ENCODE results near the gene RIMS1.

DNA sequence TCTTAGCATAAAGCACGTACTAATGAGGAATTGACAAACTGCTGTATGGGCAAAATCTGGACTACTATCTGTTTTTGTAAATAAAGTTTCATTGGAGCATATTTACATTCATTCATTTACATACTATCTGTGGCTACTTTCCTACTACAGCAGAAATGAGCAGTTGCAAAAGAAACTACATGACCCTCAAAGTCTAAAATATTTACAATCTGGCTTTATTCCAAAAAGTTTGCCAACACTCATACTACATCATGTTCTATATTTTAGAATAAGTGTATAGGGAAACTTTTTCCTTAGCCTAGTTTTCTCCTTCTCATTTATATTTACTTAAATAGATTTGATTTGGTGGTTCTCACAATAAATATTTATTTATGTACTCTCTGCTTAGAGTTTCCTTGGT, 208.2 kb downstream of the RIMS1 start:
- TF ChIP-seq, protein P1, sequence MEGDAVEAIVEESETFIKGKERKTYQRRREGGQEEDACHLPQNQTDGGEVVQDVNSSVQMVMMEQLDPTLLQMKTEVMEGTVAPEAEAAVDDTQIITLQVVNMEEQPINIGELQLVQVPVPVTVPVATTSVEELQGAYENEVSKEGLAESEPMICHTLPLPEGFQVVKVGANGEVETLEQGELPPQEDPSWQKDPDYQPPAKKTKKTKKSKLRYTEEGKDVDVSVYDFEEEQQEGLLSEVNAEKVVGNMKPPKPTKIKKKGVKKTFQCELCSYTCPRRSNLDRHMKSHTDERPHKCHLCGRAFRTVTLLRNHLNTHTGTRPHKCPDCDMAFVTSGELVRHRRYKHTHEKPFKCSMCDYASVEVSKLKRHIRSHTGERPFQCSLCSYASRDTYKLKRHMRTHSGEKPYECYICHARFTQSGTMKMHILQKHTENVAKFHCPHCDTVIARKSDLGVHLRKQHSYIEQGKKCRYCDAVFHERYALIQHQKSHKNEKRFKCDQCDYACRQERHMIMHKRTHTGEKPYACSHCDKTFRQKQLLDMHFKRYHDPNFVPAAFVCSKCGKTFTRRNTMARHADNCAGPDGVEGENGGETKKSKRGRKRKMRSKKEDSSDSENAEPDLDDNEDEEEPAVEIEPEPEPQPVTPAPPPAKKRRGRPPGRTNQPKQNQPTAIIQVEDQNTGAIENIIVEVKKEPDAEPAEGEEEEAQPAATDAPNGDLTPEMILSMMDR (IDR thresholded peaks at IDR 0.05), result no peak
- no peak for TF ChIP-seq POLR2A (IDR thresholded peaks at IDR 0.05)
